Naive thymus-derived CD4-positive, alpha-beta T cell (primary cell): ENCODE measurements around the gene ATP5F1A. TPM values are rescaled to one million over a fixed set of nuclear protein-coding genes. Genes with fewer than 3 reads are reported as not detected.

Experiments
- ATAC-seq: fragments of 150-1000 bp; cut with Tn5 transposase; 2 replicates; pipeline ENCODE4 v1.10.0; 2021; ENCODE audit warnings: mild to moderate bottlenecking, moderate library complexity
- CTCF ChIA-PET: fragments of 350-600 bp; sonication (Branson Sonifier 250); formaldehyde crosslinking; loops from one replicate; lab custom pipeline; 2021; ENCODE audit warnings: antibody characterized with exemption; lab: Charles Lee
- POLR2A ChIA-PET: fragments of 350-600 bp; sonication (Branson Sonifier 250); formaldehyde crosslinking; loops from one replicate; lab custom pipeline; 2021; ENCODE audit warnings: antibody characterized with exemption, inconsistent platforms; lab: Charles Lee
- DNase-seq, 9 donors: peaks; one replicate each; pipeline versions ENCODE4 v3.0.0 to v3.0.0-alpha.2; 2020 to 2022; ENCODE audit warnings: mixed read lengths in 1 of 9
- H3K27ac ChIP-seq: one replicate; pipeline ENCODE4 v1.7.0; 2013; ENCODE audit warnings: mild to moderate bottlenecking, low read depth, low read length, moderate library complexity
- H3K27me3 ChIP-seq, 2 donors: one replicate each; pipeline ENCODE4 v1.7.0; 2013; ENCODE audit warnings: low read length in 2 of 2, mild to moderate bottlenecking in 2 of 2, moderate library complexity in 2 of 2; ENCODE audit not compliant: control insufficient read depth in 2 of 2, insufficient read depth in 2 of 2
- H3K36me3 ChIP-seq, 3 experiments: 1 replicate in 2 of 3; 2 replicates in 1 of 3; pipeline ENCODE4 v1.7.0; 2013; ENCODE audit warnings: low read length in 3 of 3, mild to moderate bottlenecking in 3 of 3, moderate library complexity in 1 of 3; ENCODE audit not compliant: insufficient read depth in 3 of 3, control insufficient read depth in 2 of 3
- H3K4me1 ChIP-seq, 2 donors: one replicate each; pipeline ENCODE4 v1.7.0; 2013; ENCODE audit warnings: low read length in 2 of 2, mild to moderate bottlenecking in 2 of 2, moderate library complexity in 1 of 2; ENCODE audit not compliant: control insufficient read depth in 2 of 2, insufficient read depth in 2 of 2
- H3K4me3 ChIP-seq: 2 replicates; pipeline ENCODE4 v1.7.0; 2013; ENCODE audit warnings: mild to moderate bottlenecking, low read length
- H3K9me3 ChIP-seq, 3 experiments: 1 replicate in 2 of 3; 2 replicates in 1 of 3; pipeline ENCODE4 v1.7.0; 2013; ENCODE audit warnings: low read length in 3 of 3; ENCODE audit not compliant: control insufficient read depth in 2 of 3
- H3K27ac Mint-ChIP-seq, 9 donors: one replicate each; pipeline ENCODE4 v1.8.0; 2020 to 2022; ENCODE audit warnings: mixed read lengths in 9 of 9, mild to moderate bottlenecking in 8 of 9, moderate library complexity in 5 of 9, inconsistent platforms in 2 of 9
- H3K27me3 Mint-ChIP-seq, 5 donors: one replicate each; pipeline ENCODE4 v1.8.0; 2021 to 2022; ENCODE audit warnings: mixed read lengths in 5 of 5, mild to moderate bottlenecking in 1 of 5
- H3K36me3 Mint-ChIP-seq, 5 donors: one replicate each; pipeline ENCODE4 v1.8.0; 2020 to 2022; ENCODE audit warnings: mixed read lengths in 5 of 5, mild to moderate bottlenecking in 3 of 5, inconsistent platforms in 1 of 5
- H3K4me1 Mint-ChIP-seq, 7 donors: one replicate each; pipeline ENCODE4 v1.8.0; 2020 to 2022; ENCODE audit warnings: mixed read lengths in 7 of 7, mild to moderate bottlenecking in 3 of 7, inconsistent platforms in 1 of 7
- H3K4me3 Mint-ChIP-seq, 10 donors: one replicate each; pipeline ENCODE4 v1.8.0; 2020 to 2022; ENCODE audit warnings: mild to moderate bottlenecking in 10 of 10, mixed read lengths in 10 of 10, moderate library complexity in 6 of 10, inconsistent platforms in 2 of 10
- H3K9me3 Mint-ChIP-seq, 11 donors: one replicate each; pipeline ENCODE4 v1.8.0; 2020 to 2022; ENCODE audit warnings: mixed read lengths in 11 of 11, mild to moderate bottlenecking in 4 of 11, inconsistent platforms in 1 of 11, moderate library complexity in 1 of 11
- intact Hi-C, 2 donors: fragments of 100-400 bp; cut with micrococcal nuclease; formaldehyde crosslinking; loops; one replicate each; pipeline ENCODE4 v1.15.1; 2023
- polyA plus RNA-seq, 2 donors: library from polyadenylated mRNA; unstranded; fragments of 300-500 nt; fragmentation: Illumina TruSeq; gene quantifications; one replicate each; pipeline ENCODE4 v1.2.3, GENCODE V29; 2021
- total RNA-seq, 6 experiments: library from RNA in 5 of 6; stranded (reverse) in 5 of 6; gene quantifications; 1 replicate in 5 of 6; 2 replicates in 1 of 6; pipeline ENCODE4 v1.2.3 and lab custom pipeline; 2021 to 2026

ATP5F1A gene
- total and polyA plus RNA-seq, 7 experiments from 2014 or later, result 181 to 541 (median 220) TPM

DNA sequence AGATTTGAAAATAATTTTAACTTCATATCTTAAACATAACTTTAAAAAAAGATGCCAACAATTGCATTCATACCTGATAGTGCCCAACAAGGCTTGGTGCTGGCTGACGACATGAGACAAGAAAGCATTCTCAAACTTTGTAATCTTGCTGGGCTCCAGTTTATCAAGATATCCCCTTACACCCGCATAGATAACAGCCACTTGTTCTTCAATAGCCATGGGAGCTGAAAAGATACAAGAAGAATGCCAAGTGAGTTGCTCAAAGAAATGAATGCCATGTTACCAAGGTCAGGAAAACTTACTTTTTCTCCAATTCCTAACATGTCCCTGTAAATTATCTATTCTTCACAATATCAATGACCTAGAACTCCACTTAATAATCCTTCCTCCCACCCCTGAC is 13.7 kb downstream of the ATP5F1A start:
- H3K4me3 ChIP-seq, result no peak overlapping the region
- no peaks in the 10 kb centered on the region for H3K27me3 Mint-ChIP-seq
- peaks cover 0 to 2% (median 0%) of the 10 kb centered on the region in 11 donors for H3K9me3 Mint-ChIP-seq
- peaks cover 8 to 67% (median 40%) of the 10 kb centered on the region in 5 donors for H3K36me3 Mint-ChIP-seq
- H3K9me3 ChIP-seq, result no peaks in the 10 kb centered on the region
- ChIA-PET POLR2A (interaction anchor here (1.0 kb wide), 1 partner anchor 14 kb away, joined by 3 read pairs; the partner anchor contains the start of gene ATP5F1A), CTCF (interaction anchor here (1.5 kb wide), 1 partner anchor 11 kb away, joined by 3 read pairs; no protein-coding TSS in a partner anchor)
- H3K27ac Mint-ChIP-seq, result peak overlapping the region in 1 of 9 donors; percentile 41
- ATAC-seq (no peak), DNase-seq (no peak)
- H3K36me3 ChIP-seq, result peaks cover 24 to 85% (median 51%) of the 10 kb centered on the region in 3 experiments
- no peaks in the 10 kb centered on the region for H3K27me3 ChIP-seq
- peaks cover 0 to 9% (median 0%) of the 10 kb centered on the region in 7 donors for H3K4me1 Mint-ChIP-seq
- peak overlapping the region; percentile 27 for H3K27ac ChIP-seq
- no peaks in the 10 kb centered on the region for H3K4me1 ChIP-seq
- intact Hi-C loops, result no loop called here
- no peak overlapping the region for H3K4me3 Mint-ChIP-seq

DNA sequence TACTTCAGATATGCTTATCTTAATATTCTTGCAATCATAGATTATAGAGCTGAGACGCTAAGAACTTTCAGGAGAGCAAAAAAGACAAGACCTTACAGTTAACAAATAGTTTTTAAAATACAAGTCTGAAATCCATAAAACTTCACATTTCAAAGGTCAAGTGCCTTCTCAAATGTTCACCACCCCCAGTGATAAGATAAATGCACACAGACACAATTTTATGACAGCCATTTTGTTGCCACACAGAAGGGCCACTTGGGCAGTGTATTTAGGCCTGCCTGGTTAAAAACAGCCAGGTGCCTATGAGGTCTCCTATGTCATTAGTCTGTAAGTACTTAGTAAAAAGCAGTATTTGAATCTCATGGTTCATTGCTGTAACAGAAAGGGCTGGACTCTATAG is 17.9 kb downstream of the ATP5F1A start:
- Mint-ChIP-seq H3K36me3 (peaks cover 0 to 33% (median 19%) of the 10 kb centered on the region in 5 donors), H3K4me3 (no peak overlapping the region), H3K4me1 (no peaks in the 10 kb centered on the region), H3K9me3 (no peaks in the 10 kb centered on the region), H3K27ac (peak overlapping the region in 6 of 9 donors; percentile 11 to 76 (median 44)), H3K27me3 (no peaks in the 10 kb centered on the region)
- Histone ChIP-seq H3K27ac (no peak overlapping the region), H3K36me3 (peaks cover 8 to 42% (median 16%) of the 10 kb centered on the region in 3 experiments), H3K27me3 (no peaks in the 10 kb centered on the region), H3K4me1 (no peaks in the 10 kb centered on the region), H3K9me3 (no peaks in the 10 kb centered on the region), H3K4me3 (no peak overlapping the region)
- CTCF ChIA-PET, result interaction anchor here (0.9 to 1.5 kb wide), 2 partner anchors 8 to 156 kb away, joined by 4 to 5 read pairs; partner anchors contain the start of gene PSTPIP2
- no peak for ATAC-seq
- intact Hi-C loops, result no loop called here
- POLR2A ChIA-PET, result no interaction called here
- no peak for DNase-seq

DNA sequence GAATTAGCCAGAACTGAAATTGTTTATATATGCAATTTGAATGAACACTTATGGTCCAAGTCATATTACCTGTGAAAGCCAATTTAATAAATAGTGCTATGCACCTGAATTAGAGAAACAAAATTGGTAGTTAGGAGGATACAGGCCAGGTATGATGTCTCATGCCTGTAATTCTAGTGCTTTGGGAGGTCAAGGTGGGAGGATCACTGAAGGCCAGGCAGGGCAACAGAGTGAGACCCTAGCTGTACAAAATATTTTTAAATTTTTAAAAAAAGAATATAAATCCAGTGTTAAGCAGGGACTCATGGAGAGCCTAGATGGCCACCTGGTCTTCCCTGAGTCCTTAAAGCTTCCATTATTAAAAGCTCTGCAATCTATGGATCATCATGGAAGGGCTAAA is 18.8 kb downstream of the ATP5F1A start:
- no peak overlapping the region for H3K4me3 ChIP-seq
- no peaks in the 10 kb centered on the region for H3K27me3 ChIP-seq
- no peaks in the 10 kb centered on the region for H3K27me3 Mint-ChIP-seq
- no peak for DNase-seq
- H3K27ac ChIP-seq, result no peak overlapping the region
- no peaks in the 10 kb centered on the region for H3K9me3 ChIP-seq
- H3K36me3 ChIP-seq, result peaks cover 5 to 34% (median 16%) of the 10 kb centered on the region in 3 experiments
- peak overlapping the region in 1 of 9 donors; percentile 31 for H3K27ac Mint-ChIP-seq
- ATAC-seq, result no peak
- H3K4me3 Mint-ChIP-seq, result no peak overlapping the region
- POLR2A ChIA-PET, result no interaction called here
- peaks cover 0 to 27% (median 14%) of the 10 kb centered on the region in 5 donors for H3K36me3 Mint-ChIP-seq
- no peaks in the 10 kb centered on the region for H3K4me1 Mint-ChIP-seq
- no peaks in the 10 kb centered on the region for H3K4me1 ChIP-seq
- no peaks in the 10 kb centered on the region for H3K9me3 Mint-ChIP-seq
- intact Hi-C loops, result no loop called here
- CTCF ChIA-PET, result interaction anchor here (0.9 to 1.5 kb wide), 2 partner anchors 8 to 155 kb away, joined by 4 to 5 read pairs; partner anchors contain the start of gene PSTPIP2

- H3K4me1 Mint-ChIP-seq, result peaks cover 23 to 41% (median 38%) of the 10 kb centered on the region in 7 donors
- peak; percentile 61 for ATAC-seq
- Histone ChIP-seq H3K9me3 (no peaks in the 10 kb centered on the region), H3K4me1 (peaks cover 13 to 25% of the 10 kb centered on the region in 2 donors), H3K36me3 (peaks cover 0 to 4% (median 0%) of the 10 kb centered on the region in 3 experiments), H3K4me3 (peak overlapping the region; percentile 23), H3K27ac (no peak overlapping the region), H3K27me3 (no peaks in the 10 kb centered on the region)
- no peaks in the 10 kb centered on the region for H3K27me3 Mint-ChIP-seq
- intact Hi-C loops, result loop anchor here (1.0 to 2.0 kb wide), 15 partner anchors 31 to 452 kb away; partner anchors contain the start of genes EPG5 (in 2 of the 2) and HAUS1 (in 1 of the 2)
- ChIA-PET CTCF (interaction anchor here (0.6 to 2.7 kb wide), 36 partner anchors 10 to 1094 kb away, joined by 3 to 17 read pairs (median 4); partner anchors contain the start of gene ATP5F1A), POLR2A (interaction anchor here (0.6 to 2.1 kb wide), 13 partner anchors 12 to 386 kb away, joined by 3 to 8 read pairs (median 4); no protein-coding TSS in a partner anchor)
- H3K4me3 Mint-ChIP-seq, result peak overlapping the region in 9 of 10 donors; percentile 57 to 90 (median 85)
- peaks cover 0 to 3% (median 0%) of the 10 kb centered on the region in 5 donors for H3K36me3 Mint-ChIP-seq
- H3K27ac Mint-ChIP-seq, result peak overlapping the region in 4 of 9 donors; percentile 19 to 77 (median 62)
- DNase-seq, result peak in 8 of 9 donors; percentile 44 to 83 (median 72)
- H3K9me3 Mint-ChIP-seq, result no peaks in the 10 kb centered on the region
Observed at GRCh38 chr18:46073474-46074331, 24.4 kb downstream of the ATP5F1A start.

DNA sequence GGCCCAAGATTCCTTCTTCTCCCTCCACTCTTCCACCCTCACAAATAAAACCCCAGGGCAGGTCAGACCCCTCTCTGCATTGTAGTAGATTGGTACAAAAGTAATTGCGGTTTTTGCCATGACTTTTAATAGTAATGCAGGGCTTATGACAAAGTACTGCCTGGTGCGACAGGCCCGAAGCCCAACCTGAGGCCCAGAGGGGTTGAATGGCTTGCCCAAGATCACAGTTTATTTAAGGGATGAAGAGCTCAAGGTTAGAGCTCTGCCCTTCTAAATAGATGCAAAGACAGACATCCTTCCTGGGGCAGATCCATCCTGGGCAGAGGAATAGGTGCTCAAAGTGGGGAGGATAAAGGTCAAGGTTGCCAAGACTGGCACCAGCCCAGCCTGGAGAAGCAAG is 25.1 kb downstream of the ATP5F1A start:
- Mint-ChIP-seq H3K4me3 (peak overlapping the region; percentile 59 to 90 (median 86)), H3K9me3 (no peaks in the 10 kb centered on the region), H3K27me3 (no peaks in the 10 kb centered on the region), H3K36me3 (peaks cover 0 to 3% (median 0%) of the 10 kb centered on the region in 5 donors), H3K4me1 (peaks cover 23 to 43% (median 40%) of the 10 kb centered on the region in 7 donors), H3K27ac (peak overlapping the region in 7 of 9 donors; percentile 20 to 81 (median 55))
- ChIA-PET CTCF (interaction anchor here (0.8 to 2.7 kb wide), 23 partner anchors 11 to 452 kb away, joined by 3 to 17 read pairs (median 4); partner anchors contain the start of gene ATP5F1A), POLR2A (interaction anchor here (0.6 to 2.1 kb wide), 8 partner anchors 17 to 385 kb away, joined by 3 to 8 read pairs (median 4); no protein-coding TSS in a partner anchor)
- Histone ChIP-seq H3K4me3 (peak overlapping the region; percentile 23), H3K27me3 (no peaks in the 10 kb centered on the region), H3K27ac (no peak overlapping the region), H3K36me3 (peaks cover 0 to 4% (median 0%) of the 10 kb centered on the region in 3 experiments), H3K4me1 (peaks cover 13 to 25% of the 10 kb centered on the region in 2 donors), H3K9me3 (no peaks in the 10 kb centered on the region)
- intact Hi-C loops, result loop anchor here (1.0 to 2.0 kb wide), 15 partner anchors 32 to 452 kb away; partner anchors contain the start of genes EPG5 (in 2 of the 2) and HAUS1 (in 1 of the 2)
- DNase-seq (no peak), ATAC-seq (no peak)
